GM18502 (cell line): ENCODE data around the gene SIRT4.
"Not testable (repeated sequence)": the region's sequence is repeated elsewhere in the genome, so short reads cannot be mapped to it uniquely, and the experiment has no call there.

Experiments used
- ATAC-seq: cut with Tn5 transposase; IDR thresholded peaks from one replicate; pipeline ENCODE4 v1.9.1; 2021; ENCODE audit warnings: mild to moderate bottlenecking; ENCODE audit not compliant: unreplicated experiment, poor library complexity

The SIRT4 gene

GRCh38 chr12:120332523-120332922 lies 30.4 kb downstream of the SIRT4 start:
- ATAC-seq: no peak

GRCh38 chr12:120335447-120335846 lies 33.3 kb downstream of the SIRT4 start:
- not testable (repeated sequence) for ATAC-seq

GRCh38 chr12:120336392-120336791 lies 34.3 kb downstream of the SIRT4 start:
- ATAC-seq: not testable (repeated sequence)

- ATAC-seq: no peak
These were observed 35.6 kb downstream of the SIRT4 start for GRCh38 chr12:120337730-120338129.

GRCh38 chr12:120339256-120339655 lies 37.1 kb downstream of the SIRT4 start:
- no peak for ATAC-seq

DNA sequence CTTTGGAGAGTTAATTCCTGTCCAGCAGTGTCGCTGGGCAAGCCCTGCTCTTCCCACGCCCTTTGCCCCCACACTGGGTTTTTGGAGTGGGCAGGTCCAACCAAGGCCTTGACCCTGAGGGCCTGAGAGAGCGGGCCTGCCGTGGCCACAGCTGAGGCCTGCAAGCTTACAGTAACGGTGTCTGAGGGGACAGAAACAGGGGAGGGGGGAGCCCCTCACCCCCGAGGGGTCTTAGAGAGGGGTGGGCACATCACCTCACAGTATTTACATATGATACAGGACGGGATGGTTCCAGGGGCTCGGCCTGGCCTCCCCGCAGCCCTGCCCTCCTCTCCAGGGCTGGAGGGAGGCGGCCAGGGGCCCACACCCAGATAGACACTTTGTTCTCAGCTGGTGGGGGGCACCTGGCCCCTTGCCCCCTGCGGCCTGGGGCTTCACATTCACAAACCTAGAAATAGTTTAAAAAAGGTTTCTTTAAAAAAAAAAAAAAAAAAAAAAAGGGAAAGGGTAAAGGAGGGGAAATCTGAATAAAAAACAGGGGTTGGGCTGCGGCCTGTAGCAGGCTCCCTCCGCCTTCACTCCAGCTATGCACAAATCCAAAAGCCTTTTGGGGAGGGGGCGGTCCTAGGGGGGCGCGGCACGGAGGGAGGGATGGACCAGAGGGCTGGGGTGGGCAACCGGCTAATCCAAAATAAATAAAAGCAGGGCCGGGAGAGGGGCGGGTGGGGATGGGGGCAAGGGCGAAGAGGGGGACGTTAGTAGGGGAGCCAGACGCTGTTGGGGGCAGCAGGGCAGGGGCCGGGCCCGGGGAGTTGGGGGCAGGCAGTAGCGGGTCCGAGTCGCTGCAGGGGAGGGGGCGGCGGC lies 40.3 kb downstream of the SIRT4 start:
- ATAC-seq: no peak

- no peak for ATAC-seq
These were observed 41.0 kb downstream of the SIRT4 start for GRCh38 chr12:120343039-120343537.

DNA sequence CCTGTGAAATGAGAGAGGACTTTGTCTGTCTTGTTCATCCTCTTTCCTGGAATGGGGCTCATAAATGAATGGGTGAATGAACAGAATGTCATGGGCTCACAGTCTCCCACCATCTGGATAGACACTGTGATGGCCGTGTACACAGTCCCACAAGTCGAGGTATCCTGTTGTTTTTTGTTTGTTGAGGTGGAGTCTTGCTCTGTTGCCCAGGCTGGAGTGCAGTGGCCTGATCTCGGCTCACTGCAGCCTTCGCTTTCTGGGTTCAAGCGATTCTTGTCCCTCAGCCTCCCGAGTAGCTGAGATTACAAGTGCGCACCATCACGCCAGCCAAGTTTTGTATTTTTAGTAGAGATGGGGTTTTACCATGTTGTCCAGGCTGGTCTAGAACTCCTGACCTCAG lies 41.6 kb downstream of the SIRT4 start:
- no peak for ATAC-seq

DNA sequence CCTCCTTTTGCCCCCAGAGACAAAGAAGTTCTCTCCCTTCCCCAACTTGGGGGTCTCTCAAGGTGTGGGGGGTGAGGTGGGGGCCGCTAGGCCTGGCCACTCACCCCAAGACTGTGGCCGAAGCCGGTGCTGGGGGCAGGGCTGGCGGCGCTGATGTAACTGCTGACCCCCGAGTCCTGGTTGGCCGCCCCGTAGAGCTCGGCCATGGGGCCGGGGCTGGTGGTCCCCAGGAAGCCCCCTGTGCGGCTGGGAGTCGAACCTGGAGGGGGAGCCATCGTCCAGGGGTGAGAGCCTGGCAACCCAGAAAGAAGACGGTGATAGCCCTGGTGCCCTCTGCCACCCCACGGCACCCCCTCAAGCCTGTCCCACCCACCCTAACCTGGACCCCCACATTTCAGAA lies 43.9 kb downstream of the SIRT4 start:
- no peak for ATAC-seq

GRCh38 chr12:120346681-120347080 lies 44.6 kb downstream of the SIRT4 start:
- no peak for ATAC-seq

GRCh38 chr12:120347766-120348165 lies 45.6 kb downstream of the SIRT4 start:
- ATAC-seq: no peak

DNA sequence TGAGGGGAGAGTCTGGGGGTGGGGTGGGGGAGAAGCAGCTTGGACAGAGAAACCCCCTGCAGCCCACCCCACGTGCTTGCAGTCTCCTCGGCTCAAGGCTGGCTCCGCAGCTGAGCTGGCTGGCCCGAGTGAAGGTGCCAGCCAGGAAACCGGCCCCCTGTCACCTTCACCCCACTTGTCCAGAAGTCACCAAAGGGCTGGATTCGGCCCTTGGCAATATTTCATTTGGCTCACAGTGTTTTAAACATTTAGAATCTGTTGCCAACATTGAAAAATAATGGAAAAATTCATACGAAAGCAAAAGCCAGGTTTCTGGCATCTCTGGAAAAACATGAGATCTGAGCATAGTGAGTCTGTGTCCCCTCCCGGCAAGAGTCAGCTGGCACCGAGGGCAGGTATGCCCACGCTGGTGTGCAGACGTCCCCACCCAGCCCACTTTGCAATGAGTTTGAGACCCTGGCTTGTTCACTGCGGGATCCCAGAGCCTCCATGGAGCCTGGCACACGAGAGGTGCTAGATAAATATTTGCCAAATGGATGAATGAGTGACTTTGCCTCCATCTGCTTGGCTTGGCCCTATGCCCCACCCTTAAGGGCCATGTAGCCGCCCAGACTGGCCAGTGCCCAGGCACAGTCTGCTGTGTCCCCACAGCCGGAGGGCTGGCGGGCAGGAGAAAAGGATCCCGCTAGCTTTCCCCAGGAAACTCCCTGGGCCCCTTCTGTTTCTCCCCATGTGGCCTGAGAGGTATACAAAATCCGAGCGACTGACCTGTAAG lies 48.6 kb downstream of the SIRT4 start:
- ATAC-seq: no peak

- ATAC-seq: no peak
These were observed 50.0 kb downstream of the SIRT4 start for GRCh38 chr12:120352117-120352516.

GRCh38 chr12:120353136-120353535 lies 51.0 kb downstream of the SIRT4 start:
- no peak for ATAC-seq

DNA sequence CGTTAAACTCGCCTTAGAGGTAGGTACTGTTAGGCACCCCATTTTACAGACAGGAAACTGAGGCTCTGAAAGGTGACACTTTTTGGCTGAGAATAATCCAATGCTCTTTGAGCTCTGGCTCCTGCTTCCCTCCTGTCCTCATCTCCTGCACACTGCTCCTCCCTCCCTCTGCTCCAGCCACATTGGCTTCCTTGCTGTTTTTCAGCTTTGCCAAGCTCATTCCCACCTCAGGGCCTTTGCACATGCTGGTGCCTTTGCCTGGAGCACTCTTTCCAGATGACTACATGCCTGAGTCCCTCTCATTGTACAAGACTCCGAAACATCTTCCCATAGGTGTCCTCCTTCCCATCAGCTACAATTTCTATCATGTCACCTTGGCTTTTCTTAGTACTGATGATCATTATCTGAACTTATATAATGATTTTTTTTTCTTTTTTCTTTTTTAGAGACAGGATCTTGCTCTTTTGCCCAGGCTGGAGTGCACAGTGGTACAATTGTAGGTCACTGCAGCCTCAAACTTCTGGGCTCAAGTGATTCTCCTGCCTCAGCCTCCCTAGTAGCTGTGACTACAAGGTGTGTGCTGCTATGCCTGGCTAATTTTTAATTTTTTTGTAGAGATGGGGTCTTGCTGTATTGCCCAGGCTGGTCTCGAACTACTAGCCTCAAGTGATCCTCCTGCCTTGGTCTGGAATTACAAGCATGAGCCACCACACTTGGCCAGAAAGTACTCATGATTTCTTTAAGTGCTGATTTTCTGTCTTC lies 51.6 kb downstream of the SIRT4 start:
- ATAC-seq: no peak

DNA sequence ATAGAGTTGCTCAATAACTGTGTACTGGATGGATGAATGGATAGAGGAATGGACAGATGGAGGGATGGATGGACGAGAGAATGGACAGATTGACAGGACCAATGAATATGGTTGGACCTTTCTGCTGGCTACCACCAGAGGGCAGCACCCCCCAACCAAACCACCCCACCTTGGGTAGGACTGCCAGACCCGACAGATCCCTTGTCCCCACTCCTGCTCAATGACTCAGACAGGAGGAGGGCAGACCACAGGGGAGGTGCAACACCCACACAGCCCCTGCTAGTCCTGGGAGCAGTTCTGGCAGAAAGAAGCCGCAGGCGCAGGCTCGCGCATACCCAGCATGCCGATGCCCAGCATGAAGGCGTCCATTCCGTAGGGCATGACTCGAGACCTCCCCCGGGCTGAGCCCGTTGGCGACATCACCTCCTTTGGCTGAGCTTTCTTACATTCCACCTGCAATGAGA lies 54.5 kb downstream of the SIRT4 start:
- ATAC-seq: no peak

GRCh38 chr12:120357104-120357503 lies 55.0 kb downstream of the SIRT4 start:
- no peak for ATAC-seq

DNA sequence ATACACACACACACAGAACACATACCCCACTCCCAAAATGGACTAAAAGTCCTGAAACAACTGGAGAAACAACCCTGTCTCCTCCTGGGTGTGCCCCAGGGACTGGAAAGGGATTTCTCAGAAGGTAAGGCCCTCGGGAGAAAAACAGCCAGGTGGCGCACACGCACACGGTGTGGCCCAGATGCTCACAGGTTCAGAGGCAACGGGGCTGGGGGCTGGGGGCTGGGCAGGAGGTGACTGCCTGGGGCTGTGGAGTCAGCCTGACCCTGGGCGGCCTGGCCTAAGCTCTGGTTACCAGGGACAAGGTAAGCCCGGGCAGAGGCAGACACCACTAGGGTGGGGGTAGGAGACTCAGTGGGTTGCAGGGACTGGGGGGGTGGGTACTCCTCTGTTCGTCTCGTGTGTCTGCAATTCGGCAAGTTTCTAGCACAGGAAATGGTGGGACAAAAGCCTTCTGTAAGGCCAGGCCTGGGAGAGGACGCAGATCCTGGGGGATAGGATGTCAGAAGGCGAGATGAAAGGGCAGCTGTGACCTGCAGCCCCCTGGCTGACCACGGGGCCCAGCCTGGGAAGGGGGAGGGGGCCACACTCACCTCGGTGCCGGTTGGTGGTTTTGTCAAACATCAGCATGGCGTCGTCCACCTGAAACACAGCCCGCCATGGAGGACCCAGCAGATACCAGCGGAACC lies 56.4 kb downstream of the SIRT4 start:
- no peak for ATAC-seq

GRCh38 chr12:120359128-120359527 lies 57.0 kb downstream of the SIRT4 start:
- ATAC-seq: no peak
